GM12874 (cell line): ENCODE data around the gene TMEM163.

Experiments
- TF ChIP-seq, protein P1 (sequence below): IDR thresholded peaks from 2 replicates; pipeline ENCODE4 v1.5.1; 2011; ENCODE audit warnings: low read depth, mild to moderate bottlenecking, control low read depth, low read length, moderate library complexity; ENCODE audit not compliant: insufficient read depth

TMEM163 gene

DNA sequence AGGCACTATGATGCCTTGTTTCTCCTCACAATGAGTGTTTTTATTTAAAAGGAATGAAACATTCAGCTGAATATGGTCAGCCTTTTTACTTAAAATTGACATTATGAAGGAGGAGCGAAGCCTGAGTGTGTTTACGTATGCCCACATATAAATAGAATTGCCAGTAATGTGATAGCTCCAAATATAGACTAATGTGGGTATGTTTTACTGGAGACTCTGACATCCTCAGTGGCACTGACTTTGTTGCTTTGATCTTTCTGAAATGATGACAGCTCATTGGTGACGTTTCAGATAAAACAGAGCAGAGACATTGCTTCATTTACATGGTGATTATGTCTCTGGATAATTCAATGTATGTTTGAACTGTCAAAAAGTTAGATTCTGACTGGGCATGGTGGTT is 297.9 kb downstream of the TMEM163 start:
- TF ChIP-seq, protein P1, sequence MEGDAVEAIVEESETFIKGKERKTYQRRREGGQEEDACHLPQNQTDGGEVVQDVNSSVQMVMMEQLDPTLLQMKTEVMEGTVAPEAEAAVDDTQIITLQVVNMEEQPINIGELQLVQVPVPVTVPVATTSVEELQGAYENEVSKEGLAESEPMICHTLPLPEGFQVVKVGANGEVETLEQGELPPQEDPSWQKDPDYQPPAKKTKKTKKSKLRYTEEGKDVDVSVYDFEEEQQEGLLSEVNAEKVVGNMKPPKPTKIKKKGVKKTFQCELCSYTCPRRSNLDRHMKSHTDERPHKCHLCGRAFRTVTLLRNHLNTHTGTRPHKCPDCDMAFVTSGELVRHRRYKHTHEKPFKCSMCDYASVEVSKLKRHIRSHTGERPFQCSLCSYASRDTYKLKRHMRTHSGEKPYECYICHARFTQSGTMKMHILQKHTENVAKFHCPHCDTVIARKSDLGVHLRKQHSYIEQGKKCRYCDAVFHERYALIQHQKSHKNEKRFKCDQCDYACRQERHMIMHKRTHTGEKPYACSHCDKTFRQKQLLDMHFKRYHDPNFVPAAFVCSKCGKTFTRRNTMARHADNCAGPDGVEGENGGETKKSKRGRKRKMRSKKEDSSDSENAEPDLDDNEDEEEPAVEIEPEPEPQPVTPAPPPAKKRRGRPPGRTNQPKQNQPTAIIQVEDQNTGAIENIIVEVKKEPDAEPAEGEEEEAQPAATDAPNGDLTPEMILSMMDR, result no peak

DNA sequence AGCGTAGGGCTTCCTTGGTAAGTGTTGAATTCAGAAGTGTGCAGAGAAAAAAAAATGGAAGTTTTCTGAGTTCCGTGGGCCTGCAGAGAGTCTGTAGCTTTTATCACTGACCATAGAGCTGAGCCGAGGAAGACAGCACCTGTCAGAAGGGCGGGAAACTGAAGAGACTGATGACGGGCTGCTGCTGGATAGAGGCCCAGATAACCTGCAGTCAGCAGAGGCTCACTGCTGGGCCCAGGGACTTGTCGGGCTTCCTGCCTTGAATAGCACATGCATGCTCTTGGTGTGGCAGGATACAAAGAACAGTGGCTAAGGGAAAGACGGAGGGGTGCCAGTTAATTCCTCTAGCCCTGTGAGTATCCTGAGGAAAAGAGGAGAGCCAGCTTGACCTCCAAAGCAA is 298.5 kb downstream of the TMEM163 start:
- TF ChIP-seq, protein P1, result no peak

DNA sequence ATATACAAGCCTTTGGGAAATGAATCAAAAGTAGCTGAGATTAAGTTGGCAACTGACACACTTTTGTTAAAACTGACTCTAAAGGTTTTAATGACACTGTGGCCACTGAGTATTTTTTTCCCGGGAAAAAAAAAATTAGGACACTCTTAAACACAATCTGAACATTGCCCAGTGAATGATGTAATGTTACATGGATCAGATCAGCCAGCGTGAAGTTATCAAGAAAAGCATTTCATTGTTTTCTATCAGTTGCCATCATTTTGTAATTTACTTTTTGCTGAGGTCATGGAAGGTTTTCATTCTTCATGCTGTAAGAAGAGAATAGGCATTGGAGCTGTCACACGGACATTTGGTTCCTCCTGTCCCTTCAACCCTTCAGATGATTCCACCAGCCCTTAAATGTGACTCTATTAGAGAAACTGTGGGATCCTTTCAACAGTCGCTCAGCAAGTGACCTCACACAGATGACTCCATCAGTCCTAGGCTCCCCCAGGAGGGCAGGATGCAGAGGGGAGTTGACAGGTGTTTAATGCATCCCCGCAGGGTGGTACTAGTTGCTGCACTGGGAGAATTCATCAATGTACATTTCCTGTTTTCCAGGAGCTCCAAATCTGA is 300.7 kb downstream of the TMEM163 start:
- TF ChIP-seq, protein P1, result no peak

DNA sequence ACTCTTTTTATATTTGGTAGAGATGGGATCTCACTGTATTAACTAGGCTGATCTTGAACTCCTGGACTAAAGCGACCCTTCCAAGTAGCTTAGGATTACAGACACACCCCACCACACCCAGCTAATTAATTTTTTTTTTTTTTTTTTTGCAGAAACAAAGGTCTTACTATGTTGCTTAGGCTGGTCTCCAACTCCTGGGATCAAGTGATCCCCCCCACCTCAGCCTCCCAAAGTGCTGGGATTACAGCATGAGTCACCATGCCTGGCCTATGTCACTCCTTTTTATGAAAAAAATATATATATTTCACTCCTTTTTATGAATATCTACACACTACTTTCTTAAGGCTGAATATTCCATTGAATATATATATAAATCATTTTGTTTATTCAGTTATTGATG is 302.2 kb downstream of the TMEM163 start:
- TF ChIP-seq, protein P1, result no peak

DNA sequence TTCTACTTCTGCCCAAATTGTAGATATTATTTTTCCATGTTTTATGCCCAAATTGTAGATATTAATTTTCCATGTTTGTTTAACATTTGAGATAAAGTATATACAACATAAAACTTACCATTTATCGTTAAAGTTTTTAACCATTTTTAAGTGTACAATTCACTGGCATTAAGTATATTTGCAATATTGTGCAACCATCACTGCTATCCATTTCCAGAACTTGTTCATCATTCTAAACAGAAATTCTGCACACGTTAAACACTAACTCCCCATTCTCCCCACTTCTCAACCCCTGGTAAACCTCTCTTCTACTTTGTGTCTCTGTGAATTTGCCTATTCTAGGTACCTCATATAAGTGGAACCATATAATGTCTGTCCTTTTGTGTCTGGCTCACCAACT is 302.8 kb downstream of the TMEM163 start:
- TF ChIP-seq, protein P1, result no peak

DNA sequence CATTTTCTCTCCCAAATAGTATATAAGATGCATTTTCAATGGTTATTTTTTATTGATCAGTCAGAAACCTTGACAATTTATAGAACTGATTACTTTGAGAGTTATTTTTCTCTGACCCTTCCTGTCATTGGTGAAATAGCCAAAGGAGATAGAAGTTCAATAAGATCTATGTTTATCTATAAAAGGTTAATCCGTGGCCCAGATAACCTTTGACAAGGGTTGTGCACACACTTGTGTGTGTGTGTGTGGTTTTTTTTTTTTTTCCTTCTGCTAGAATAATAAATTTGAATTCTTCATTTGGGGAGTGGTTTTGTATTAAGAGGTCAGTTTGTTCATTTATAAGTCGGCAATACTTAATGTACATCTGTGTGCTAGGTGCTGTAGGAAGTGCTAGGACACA is 304.9 kb downstream of the TMEM163 start:
- TF ChIP-seq, protein P1, result no peak

DNA sequence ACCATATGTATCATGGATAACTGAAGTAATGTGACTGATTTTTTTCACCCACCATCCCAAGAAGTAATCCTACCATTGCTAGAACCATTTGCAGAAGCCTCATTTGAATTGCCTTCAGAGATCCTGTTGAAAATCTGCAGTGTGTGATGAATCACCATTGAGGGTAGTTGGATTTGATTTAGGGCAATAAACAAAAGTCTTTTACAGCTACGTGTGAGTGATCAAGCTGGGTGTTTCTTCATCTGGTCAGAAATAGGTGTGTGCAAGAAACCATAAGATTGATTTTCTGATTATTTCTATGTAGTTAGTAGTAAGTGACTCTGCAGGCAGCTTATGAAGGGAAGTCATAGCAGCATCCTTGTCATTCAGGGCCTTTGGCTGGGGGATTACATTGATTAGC is 305.4 kb downstream of the TMEM163 start:
- TF ChIP-seq, protein P1, result no peak
